HG02623 (cell line): ENCODE results near the gene WWOX.

Source experiments
- ATAC-seq: cut with Tn5 transposase; IDR thresholded peaks from one replicate; pipeline ENCODE4 v1.9.1; 2021; ENCODE audit warnings: moderate library complexity; ENCODE audit not compliant: unreplicated experiment

Gene WWOX

GRCh38 chr16:79131321-79132075 lies 1032.0 kb downstream of the WWOX start:
- ATAC-seq = no peak

- ATAC-seq = no peak
These were observed 1033.2 kb downstream of the WWOX start for GRCh38 chr16:79132701-79133100.

GRCh38 chr16:79134300-79134699 lies 1034.8 kb downstream of the WWOX start:
- ATAC-seq = no peak

DNA sequence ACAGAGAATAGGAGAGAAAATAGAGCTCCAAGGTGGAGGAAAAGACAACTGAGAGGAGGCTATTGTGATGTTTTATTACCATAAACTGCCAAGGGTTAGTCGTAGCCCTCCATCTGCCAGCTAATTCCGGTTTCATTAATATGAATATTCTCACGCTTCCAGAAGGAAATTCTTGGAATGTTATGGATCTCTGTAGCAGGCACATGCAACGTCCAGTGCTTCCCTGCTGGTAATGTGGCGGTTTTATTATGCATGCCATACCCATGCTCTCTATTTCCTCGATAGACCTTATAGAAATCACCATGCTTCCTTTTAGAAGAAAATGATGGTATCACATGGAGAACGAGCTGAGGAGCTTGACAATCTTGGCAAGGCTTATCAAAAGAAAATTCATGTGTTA lies 1037.5 kb downstream of the WWOX start:
- no peak for ATAC-seq

GRCh38 chr16:79137426-79137939 lies 1038.0 kb downstream of the WWOX start:
- no peak for ATAC-seq

GRCh38 chr16:79139799-79140198 lies 1040.3 kb downstream of the WWOX start:
- ATAC-seq = no peak

GRCh38 chr16:79143026-79143425 lies 1043.6 kb downstream of the WWOX start:
- no peak for ATAC-seq

GRCh38 chr16:79150151-79150550 lies 1050.7 kb downstream of the WWOX start:
- ATAC-seq = no peak

GRCh38 chr16:79150632-79151310 lies 1051.3 kb downstream of the WWOX start:
- no peak for ATAC-seq

DNA sequence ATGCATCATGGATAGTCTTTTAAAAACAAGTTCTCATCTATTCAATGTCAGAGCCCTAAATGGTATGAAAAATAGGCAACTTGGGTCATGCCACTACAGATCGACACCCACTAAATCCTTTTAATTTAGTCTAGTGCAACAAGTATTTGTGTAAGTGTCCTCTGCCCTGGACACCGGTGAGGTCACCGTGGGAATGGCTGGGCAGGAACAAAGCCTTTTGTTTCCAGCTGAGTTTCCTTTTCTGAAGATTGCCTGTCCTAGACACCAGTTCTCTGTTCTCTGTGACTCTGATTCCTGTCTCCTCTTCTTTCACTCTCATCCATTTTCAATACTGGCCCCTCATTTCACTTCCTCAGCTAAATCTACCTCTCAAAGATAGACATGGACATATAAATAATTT lies 1054.6 kb downstream of the WWOX start:
- no peak for ATAC-seq

DNA sequence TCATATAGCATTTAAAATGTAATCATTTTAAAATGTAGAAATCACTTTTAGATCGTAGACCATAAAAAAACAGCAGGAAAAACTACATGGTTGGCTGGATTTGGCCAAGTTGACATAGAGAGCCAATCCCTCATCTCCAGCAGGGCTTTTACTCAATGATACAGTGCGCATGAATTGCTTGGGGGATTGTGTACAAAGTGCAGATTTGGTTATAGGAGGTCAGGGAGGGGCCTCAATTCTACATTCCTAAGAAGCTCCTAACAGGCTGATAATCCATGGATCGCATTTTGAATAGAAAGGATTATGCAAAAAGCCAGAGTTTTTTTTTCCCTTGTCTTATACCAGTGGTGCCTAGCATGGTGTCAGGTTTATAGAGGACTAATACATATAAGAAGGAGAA lies 1056.0 kb downstream of the WWOX start:
- ATAC-seq = no peak

GRCh38 chr16:79155904-79156303 lies 1056.5 kb downstream of the WWOX start:
- ATAC-seq = no peak

DNA sequence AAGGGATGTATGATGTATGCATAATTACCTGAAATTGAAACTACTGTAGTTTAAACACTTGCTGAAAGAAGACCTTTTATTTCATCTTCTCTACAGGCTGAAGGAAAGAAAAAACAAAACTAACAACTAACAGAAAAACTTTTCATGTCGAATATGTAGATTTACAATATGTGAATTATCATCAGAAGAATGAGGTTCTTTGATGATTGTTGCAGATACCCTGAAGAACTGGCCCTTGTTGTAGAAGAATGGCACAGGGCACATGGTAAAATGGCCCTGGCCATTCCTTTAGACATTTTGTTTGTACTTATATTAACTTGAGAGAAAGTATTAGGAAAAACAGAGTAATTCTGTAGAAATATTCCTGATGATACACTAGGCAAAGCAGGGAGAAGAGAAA lies 1057.3 kb downstream of the WWOX start:
- no peak for ATAC-seq

GRCh38 chr16:79158337-79158736 lies 1058.9 kb downstream of the WWOX start:
- no peak for ATAC-seq

- ATAC-seq = no peak
These were observed 1060.0 kb downstream of the WWOX start for GRCh38 chr16:79159261-79160049.

GRCh38 chr16:79162977-79163376 lies 1063.5 kb downstream of the WWOX start:
- no peak for ATAC-seq

DNA sequence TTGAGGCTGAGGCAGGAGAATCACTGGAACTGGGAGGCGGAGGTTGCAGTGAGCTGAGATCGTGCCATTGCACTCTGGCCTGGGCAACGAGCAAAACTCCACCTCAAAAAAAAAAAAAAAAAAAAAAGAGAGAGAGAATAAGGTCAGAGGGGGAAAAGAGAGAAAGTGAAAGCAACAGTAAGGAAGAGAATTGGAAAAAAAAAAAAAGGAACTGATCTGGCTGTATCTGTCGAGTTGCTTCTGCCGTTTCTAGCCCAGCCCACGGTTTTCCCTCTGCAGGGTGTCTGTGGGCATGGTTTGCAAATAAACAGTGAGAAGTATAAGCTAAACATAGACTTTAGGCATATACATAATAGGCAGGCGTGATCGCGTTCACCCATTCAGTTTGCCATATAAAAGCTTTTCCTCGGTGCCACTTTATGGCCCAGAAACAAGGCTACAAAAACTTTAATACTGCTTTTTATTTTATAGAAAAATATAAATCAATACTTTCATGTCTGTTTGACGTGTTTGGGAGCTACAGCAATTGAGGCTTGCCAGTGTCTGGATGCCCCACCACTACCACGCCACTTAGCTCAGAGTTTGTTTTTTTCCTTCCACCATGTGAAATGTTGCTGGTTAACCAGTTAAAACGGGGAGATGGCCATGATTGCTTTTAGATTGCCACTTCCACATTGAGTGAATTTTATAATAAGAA lies 1064.4 kb downstream of the WWOX start:
- ATAC-seq = no peak

GRCh38 chr16:79164388-79164995 lies 1065.0 kb downstream of the WWOX start:
- no peak for ATAC-seq

DNA sequence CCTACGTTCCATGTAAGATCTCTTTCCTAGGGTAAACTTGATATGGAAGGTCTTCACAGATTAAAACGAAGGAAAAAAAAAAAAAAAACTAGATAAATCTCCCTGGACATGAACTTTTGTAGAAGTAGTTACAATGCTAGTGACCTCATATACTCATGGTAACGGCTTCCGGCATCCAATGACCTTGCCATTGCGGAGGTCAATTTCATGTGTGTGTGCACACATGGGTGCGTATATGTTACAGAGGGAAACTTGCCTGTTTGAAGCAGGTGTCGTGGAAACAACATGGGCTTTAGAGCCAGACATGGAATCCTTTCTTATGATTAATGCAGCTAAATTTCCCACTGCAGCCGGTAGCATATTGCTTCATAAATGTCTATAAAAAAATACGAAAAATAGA lies 1065.6 kb downstream of the WWOX start:
- no peak for ATAC-seq

GRCh38 chr16:79165506-79165905 lies 1066.1 kb downstream of the WWOX start:
- no peak for ATAC-seq

DNA sequence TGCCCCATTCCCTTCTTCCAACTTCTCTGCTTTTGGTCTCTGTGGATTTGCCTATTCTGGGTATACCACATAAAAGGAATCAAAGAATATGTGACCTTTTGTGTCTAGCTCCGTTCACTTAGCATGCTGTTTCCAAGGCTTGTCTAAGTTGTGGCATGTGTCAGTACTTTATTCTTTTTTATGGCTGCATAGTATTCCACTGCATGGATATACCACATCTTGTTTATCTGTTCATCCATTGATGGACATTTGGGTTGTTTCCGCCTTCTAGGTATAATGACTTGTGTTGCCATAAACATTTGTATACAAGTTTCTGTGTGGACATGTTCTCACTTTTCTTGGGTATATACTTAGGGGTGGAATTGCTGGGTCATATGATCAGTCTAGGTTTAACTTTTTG lies 1068.4 kb downstream of the WWOX start:
- ATAC-seq = no peak
